ENCODE measurements around the gene LIPG. TPM values are rescaled to one million over a fixed set of nuclear protein-coding genes. Genes with fewer than 3 reads are reported as not detected.
A peak's percentile ranks its signal among the peaks of the same experiment; 100 is the strongest.

Gene LIPG
- total RNA-seq, 4 donors from 2014 or later = 230 to 981 (median 515) TPM

GRCh38 chr18:49588171-49588570, 26.3 kb downstream of the LIPG start:
- TF ChIP-seq POLR2A (IDR thresholded peaks at IDR 0.05) = no peak
- no peak for TF ChIP-seq CTCF (IDR thresholded peaks at IDR 0.05)
- 36 to 46% methylated on average over 6 of the region's 6 CpGs for WGBS, 2 donors
- intact Hi-C loops (cut with DNase I) = loop anchor here (10.0 kb wide), 1 partner anchor 47 kb away; no protein-coding TSS in a partner anchor
- Histone ChIP-seq H3K9me3 (no peaks in the 10 kb centered on the region), H3K27me3 (no peaks in the 10 kb centered on the region), H3K27ac (peak overlapping the region in 2 of 3 donors; percentile 21 to 63), H3K36me3 (peaks cover 53 to 66% of the 10 kb centered on the region in 2 donors), H3K4me1 (peaks cover 31 to 46% of the 10 kb centered on the region in 2 donors), H3K4me3 (replicated peaks in 1 of 3) (no peak overlapping the region)
- DNase-seq = peak; percentile 71 to 75

- Histone ChIP-seq H3K27ac (peak overlapping the region in 2 of 3 donors; percentile 21 to 63), H3K36me3 (peaks cover 56 to 64% of the 10 kb centered on the region in 2 donors), H3K4me1 (peaks cover 27 to 39% of the 10 kb centered on the region in 2 donors), H3K27me3 (no peaks in the 10 kb centered on the region), H3K9me3 (no peaks in the 10 kb centered on the region), H3K4me3 (replicated peaks in 1 of 3) (no peak overlapping the region)
- intact Hi-C loops (cut with DNase I) = loop anchor here (10.0 kb wide), 1 partner anchor 46 kb away; no protein-coding TSS in a partner anchor
- TF ChIP-seq POLR2A (IDR thresholded peaks at IDR 0.05) (no peak), CTCF (IDR thresholded peaks at IDR 0.05) (no peak)
- DNase-seq = no peak
- WGBS, 2 donors = 86 to 92% methylated on average over 12 of the region's 12 CpGs
Observed at GRCh38 chr18:49588971-49589370, 27.1 kb downstream of the LIPG start.

GRCh38 chr18:49590608-49591007, 28.8 kb downstream of the LIPG start:
- WGBS, 2 donors = 91 to 97% methylated on average over 10 of the region's 10 CpGs
- Histone ChIP-seq H3K4me3 (replicated peaks in 1 of 3) (no peak overlapping the region), H3K27me3 (no peaks in the 10 kb centered on the region), H3K9me3 (no peaks in the 10 kb centered on the region), H3K27ac (peak overlapping the region in 2 of 3 donors; percentile 12 to 29), H3K36me3 (peaks cover 55 to 59% of the 10 kb centered on the region in 2 donors), H3K4me1 (peaks cover 17 to 24% of the 10 kb centered on the region in 2 donors)
- intact Hi-C loops (cut with DNase I) = no loop called here
- DNase-seq = no peak
- TF ChIP-seq POLR2A (IDR thresholded peaks at IDR 0.05) = no peak
- TF ChIP-seq CTCF (IDR thresholded peaks at IDR 0.05) = no peak

GRCh38 chr18:49591271-49591670, 29.4 kb downstream of the LIPG start:
- TF ChIP-seq POLR2A (IDR thresholded peaks at IDR 0.05) = no peak
- TF ChIP-seq CTCF (IDR thresholded peaks at IDR 0.05) = no peak
- Histone ChIP-seq H3K27me3 (no peaks in the 10 kb centered on the region), H3K4me1 (peaks cover 11 to 17% of the 10 kb centered on the region in 2 donors), H3K27ac (no peak overlapping the region), H3K36me3 (peaks cover 55% of the 10 kb centered on the region in 2 donors), H3K9me3 (no peaks in the 10 kb centered on the region), H3K4me3 (replicated peaks in 1 of 3) (no peak overlapping the region)
- peak in 1 of 2 donors; percentile 13 for DNase-seq
- WGBS, 2 donors = 83 to 92% methylated on average over 3 of the region's 3 CpGs
- intact Hi-C loops (cut with DNase I) = no loop called here

GRCh38 chr18:49591775-49592174, 29.9 kb downstream of the LIPG start:
- intact Hi-C loops (cut with DNase I) = no loop called here
- H3K9me3 ChIP-seq = no peaks in the 10 kb centered on the region
- no peak for DNase-seq
- no peaks in the 10 kb centered on the region for H3K27me3 ChIP-seq
- peaks cover 50 to 55% of the 10 kb centered on the region in 2 donors for H3K36me3 ChIP-seq
- WGBS, 2 donors = 75 to 76% methylated on average over 4 of the region's 4 CpGs
- no peak overlapping the region for H3K27ac ChIP-seq
- no peak for TF ChIP-seq CTCF (IDR thresholded peaks at IDR 0.05)
- no peak for TF ChIP-seq POLR2A (IDR thresholded peaks at IDR 0.05)
- no peak overlapping the region for H3K4me3 ChIP-seq (replicated peaks in 1 of 3)
- peaks cover 6 to 12% of the 10 kb centered on the region in 2 donors for H3K4me1 ChIP-seq
